Measurements from ENCODE around the gene ZNF439. TPM values are rescaled to one million over a fixed set of nuclear protein-coding genes. Genes with fewer than 3 reads are reported as not detected.
"Not testable (repeated sequence)": the region's sequence is repeated elsewhere in the genome, so short reads cannot be mapped to it uniquely, and the experiment has no call there.

Gene ZNF439
- total and polyA plus RNA-seq, 2 donors (not counting 1 experiment from before 2014, with no cell fraction given), result 3.1 to 9.4 TPM

DNA sequence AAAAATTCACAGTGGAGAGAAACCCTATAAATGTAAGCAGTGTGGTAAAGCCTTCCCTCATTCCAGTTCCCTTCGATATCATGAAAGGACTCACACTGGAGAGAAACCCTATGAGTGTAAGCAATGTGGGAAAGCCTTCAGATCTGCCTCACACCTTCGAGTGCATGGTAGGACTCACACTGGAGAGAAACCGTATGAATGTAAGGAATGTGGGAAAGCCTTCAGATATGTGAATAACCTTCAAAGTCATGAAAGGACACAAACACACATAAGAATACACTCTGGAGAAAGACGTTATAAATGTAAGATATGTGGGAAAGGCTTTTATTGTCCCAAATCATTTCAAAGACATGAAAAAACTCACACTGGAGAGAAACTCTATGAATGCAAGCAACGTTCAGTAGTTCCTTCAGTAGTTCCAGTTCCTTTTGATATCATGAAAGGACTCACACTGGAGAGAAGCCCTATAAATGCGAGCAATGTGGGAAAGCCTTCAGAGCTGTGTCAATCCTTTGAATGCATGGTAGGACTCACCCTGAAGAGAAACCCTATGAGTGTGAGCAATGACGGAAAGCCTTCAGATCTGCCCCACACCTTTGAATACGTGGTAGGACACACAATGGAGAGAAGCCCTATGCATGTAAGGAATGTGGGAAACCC is 16.1 kb upstream of the ZNF439 start:
- Histone ChIP-seq H3K36me3 (ENCODE audit: control insufficient read depth, insufficient read depth, low read length) (peaks cover 3% of the 10 kb centered on the region), H3K27me3 (ENCODE audit: control insufficient read depth, insufficient read depth, low read length) (no peaks in the 10 kb centered on the region), H3K9me3 (ENCODE audit: control insufficient read depth, insufficient read depth, low read depth, low read length) (peaks cover 9% of the 10 kb centered on the region), H4K20me1 (ENCODE audit: control insufficient read depth, extremely low read depth, insufficient read depth, low read length) (no peaks in the 10 kb centered on the region), H3K27ac (ENCODE audit: insufficient read depth, low read length) (no peak overlapping the region), H3K9ac (ENCODE audit: insufficient read depth, low read length) (no peak overlapping the region), H3K4me1 (ENCODE audit: control insufficient read depth, extremely low read depth, insufficient read depth, low read length) (no peaks in the 10 kb centered on the region), H3K4me3 (replicated peaks in 1 of 4; ENCODE audit: control extremely low read depth in 1 of 4, insufficient read depth in 1 of 4, low read depth in 3 of 4, low read length in 4 of 4) (no peak overlapping the region), H2AFZ (ENCODE audit: low read length) (no peak overlapping the region), H3K79me2 (ENCODE audit: control insufficient read depth, insufficient read depth, low read length) (no peaks in the 10 kb centered on the region), H3K4me2 (ENCODE audit: extremely low read depth, insufficient read depth, low read length) (no peak overlapping the region)
- TF ChIP-seq, protein P1, sequence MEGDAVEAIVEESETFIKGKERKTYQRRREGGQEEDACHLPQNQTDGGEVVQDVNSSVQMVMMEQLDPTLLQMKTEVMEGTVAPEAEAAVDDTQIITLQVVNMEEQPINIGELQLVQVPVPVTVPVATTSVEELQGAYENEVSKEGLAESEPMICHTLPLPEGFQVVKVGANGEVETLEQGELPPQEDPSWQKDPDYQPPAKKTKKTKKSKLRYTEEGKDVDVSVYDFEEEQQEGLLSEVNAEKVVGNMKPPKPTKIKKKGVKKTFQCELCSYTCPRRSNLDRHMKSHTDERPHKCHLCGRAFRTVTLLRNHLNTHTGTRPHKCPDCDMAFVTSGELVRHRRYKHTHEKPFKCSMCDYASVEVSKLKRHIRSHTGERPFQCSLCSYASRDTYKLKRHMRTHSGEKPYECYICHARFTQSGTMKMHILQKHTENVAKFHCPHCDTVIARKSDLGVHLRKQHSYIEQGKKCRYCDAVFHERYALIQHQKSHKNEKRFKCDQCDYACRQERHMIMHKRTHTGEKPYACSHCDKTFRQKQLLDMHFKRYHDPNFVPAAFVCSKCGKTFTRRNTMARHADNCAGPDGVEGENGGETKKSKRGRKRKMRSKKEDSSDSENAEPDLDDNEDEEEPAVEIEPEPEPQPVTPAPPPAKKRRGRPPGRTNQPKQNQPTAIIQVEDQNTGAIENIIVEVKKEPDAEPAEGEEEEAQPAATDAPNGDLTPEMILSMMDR (conservative IDR thresholded peaks at IDR 0.05 in 1 of 2, IDR thresholded peaks at IDR 0.05 in 1 of 2; ENCODE audit: low read depth in 1 of 2, low read length in 2 of 2), result no peak
- TF ChIP-seq EZH2 (IDR thresholded peaks at IDR 0.05; ENCODE audit: low read length, missing control alignments), result no peak
- DNase-seq (ENCODE audit: low read depth in 2 of 2), result no peak

DNA sequence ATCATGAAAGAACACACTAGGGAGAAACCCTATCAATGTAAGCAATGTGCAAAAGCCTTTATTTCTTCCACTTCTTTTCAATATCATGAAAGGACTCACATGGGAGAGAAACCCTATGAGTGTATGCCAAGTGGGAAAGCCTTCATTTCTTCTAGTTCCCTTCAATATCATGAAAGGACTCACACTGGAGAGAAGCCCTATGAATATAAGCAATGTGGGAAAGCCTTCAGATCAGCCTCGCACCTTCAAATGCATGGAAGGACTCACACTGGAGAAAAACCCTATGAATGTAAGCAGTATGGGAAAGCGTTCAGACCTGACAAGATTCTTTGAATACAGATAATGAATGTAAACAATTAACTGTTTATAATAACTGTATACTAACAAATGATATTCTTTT is 15.0 kb upstream of the ZNF439 start:
- Histone ChIP-seq H3K9ac (ENCODE audit: insufficient read depth, low read length) (no peak overlapping the region), H2AFZ (ENCODE audit: low read length) (no peak overlapping the region), H3K4me2 (ENCODE audit: extremely low read depth, insufficient read depth, low read length) (no peak overlapping the region), H4K20me1 (ENCODE audit: control insufficient read depth, extremely low read depth, insufficient read depth, low read length) (no peaks in the 10 kb centered on the region), H3K9me3 (ENCODE audit: control insufficient read depth, insufficient read depth, low read depth, low read length) (peaks cover 9% of the 10 kb centered on the region), H3K79me2 (ENCODE audit: control insufficient read depth, insufficient read depth, low read length) (no peaks in the 10 kb centered on the region), H3K27me3 (ENCODE audit: control insufficient read depth, insufficient read depth, low read length) (no peaks in the 10 kb centered on the region), H3K27ac (ENCODE audit: insufficient read depth, low read length) (no peak overlapping the region), H3K4me3 (replicated peaks in 1 of 4; ENCODE audit: control extremely low read depth in 1 of 4, insufficient read depth in 1 of 4, low read depth in 3 of 4, low read length in 4 of 4) (no peak overlapping the region), H3K4me1 (ENCODE audit: control insufficient read depth, extremely low read depth, insufficient read depth, low read length) (no peaks in the 10 kb centered on the region), H3K36me3 (ENCODE audit: control insufficient read depth, insufficient read depth, low read length) (peaks cover 3% of the 10 kb centered on the region)
- no peak for DNase-seq (ENCODE audit: low read depth in 2 of 2)
- TF ChIP-seq, protein P1 (conservative IDR thresholded peaks at IDR 0.05 in 1 of 2, IDR thresholded peaks at IDR 0.05 in 1 of 2; ENCODE audit: low read depth in 1 of 2, low read length in 2 of 2), result no peak
- no peak for TF ChIP-seq EZH2 (IDR thresholded peaks at IDR 0.05; ENCODE audit: low read length, missing control alignments)

DNA sequence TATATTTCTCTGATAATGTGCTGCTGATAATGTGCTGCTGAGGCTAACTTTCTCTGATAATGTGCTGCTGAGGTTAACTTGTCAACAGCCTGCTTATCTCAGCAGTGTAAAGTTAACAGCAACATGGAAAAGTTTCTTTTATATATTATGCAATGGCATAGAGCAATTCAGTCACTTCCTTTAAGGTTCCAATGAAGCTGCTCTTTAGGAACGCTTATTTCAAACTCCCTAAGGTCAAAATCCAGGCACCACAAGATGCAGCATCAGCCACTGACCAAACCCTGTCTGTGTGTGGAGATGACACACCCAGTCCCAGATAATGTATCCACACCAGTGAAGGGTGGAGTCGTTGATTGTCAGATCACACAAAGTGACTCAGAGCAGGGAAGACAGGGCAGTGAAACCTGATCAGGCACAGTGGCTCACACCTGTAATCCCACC is 12.9 kb upstream of the ZNF439 start:
- H3K9ac ChIP-seq (ENCODE audit: insufficient read depth, low read length); H3K79me2 ChIP-seq (ENCODE audit: control insufficient read depth, insufficient read depth, low read length); DNase-seq (ENCODE audit: low read depth in 2 of 2); H3K4me2 ChIP-seq (ENCODE audit: extremely low read depth, insufficient read depth, low read length); H3K9me3 ChIP-seq (ENCODE audit: control insufficient read depth, insufficient read depth, low read depth, low read length); H3K4me1 ChIP-seq (ENCODE audit: control insufficient read depth, extremely low read depth, insufficient read depth, low read length); H3K27me3 ChIP-seq (ENCODE audit: control insufficient read depth, insufficient read depth, low read length); H2AFZ ChIP-seq (ENCODE audit: low read length); H4K20me1 ChIP-seq (ENCODE audit: control insufficient read depth, extremely low read depth, insufficient read depth, low read length); H3K4me3 ChIP-seq (replicated peaks in 1 of 4; ENCODE audit: control extremely low read depth in 1 of 4, insufficient read depth in 1 of 4, low read depth in 3 of 4, low read length in 4 of 4); H3K27ac ChIP-seq (ENCODE audit: insufficient read depth, low read length); H3K36me3 ChIP-seq (ENCODE audit: control insufficient read depth, insufficient read depth, low read length): not testable (repeated sequence)
